Thoracic aorta (tissue), 2 donors: Measurements from ENCODE around the gene GK2. TPM values are rescaled to one million over a fixed set of nuclear protein-coding genes. Genes with fewer than 3 reads are reported as not detected.

Source experiments
- ATAC-seq: fragments of 150-250 bp; one replicate; pipeline ENCODE4 v1.8.0; 2017; ENCODE audit warnings: low read depth; ENCODE audit not compliant: insufficient number of reproducible peaks, low FRiP score
- DNase-seq: peaks from one replicate; pipeline ENCODE4 v3.0.0-alpha.2; 2020; ENCODE audit warnings: low spot score
- H3K27ac ChIP-seq, 2 donors: fragments of 200-600 bp; sonication (generic); 1 replicate in 1 of 2; 2 replicates in 1 of 2; pipeline ENCODE4 v1.5.1; 2016; ENCODE audit warnings: mild to moderate bottlenecking in 2 of 2, moderate library complexity in 2 of 2
- H3K27me3 ChIP-seq: fragments of 200-600 bp; sonication (generic); replicated peaks from 2 replicates; pipeline ENCODE4 v1.6.0; 2016; ENCODE audit warnings: mild to moderate bottlenecking; ENCODE audit not compliant: insufficient read depth
- H3K36me3 ChIP-seq: fragments of 200-600 bp; sonication (generic); one replicate; pipeline ENCODE4 v1.5.1; 2016
- H3K4me1 ChIP-seq, 2 donors: fragments of 200-600 bp; sonication (generic); 1 replicate in 1 of 2; 2 replicates in 1 of 2; pipeline versions ENCODE4 v1.5.1 to v1.6.0; 2016; ENCODE audit warnings: low read depth in 2 of 2, mild to moderate bottlenecking in 1 of 2; ENCODE audit not compliant: control insufficient read depth in 1 of 2
- H3K4me3 ChIP-seq: fragments of 200-600 bp; sonication (generic); 2 replicates; pipeline ENCODE4 v1.5.1; 2016; ENCODE audit warnings: mild to moderate bottlenecking
- H3K9me3 ChIP-seq: fragments of 200-600 bp; sonication (generic); 2 replicates; pipeline ENCODE4 v1.5.1; 2016
- total RNA-seq, 2 donors: library from RNA; depleted of rRNA; stranded (reverse); fragments of >200 nt; gene quantifications; one replicate each; pipeline versions ENCODE4 v1.1.0 to v1.2.3, GENCODE V29; 2016
- TF ChIP-seq, protein P1 (sequence below): fragments of 200-600 bp; sonication (generic); IDR thresholded peaks from one replicate; pipeline ENCODE4 v1.5.1; 2019; ENCODE audit warnings: antibody characterized with exemption

GK2 gene
- total RNA-seq, 2 donors from 2014 or later: not detected

DNA sequence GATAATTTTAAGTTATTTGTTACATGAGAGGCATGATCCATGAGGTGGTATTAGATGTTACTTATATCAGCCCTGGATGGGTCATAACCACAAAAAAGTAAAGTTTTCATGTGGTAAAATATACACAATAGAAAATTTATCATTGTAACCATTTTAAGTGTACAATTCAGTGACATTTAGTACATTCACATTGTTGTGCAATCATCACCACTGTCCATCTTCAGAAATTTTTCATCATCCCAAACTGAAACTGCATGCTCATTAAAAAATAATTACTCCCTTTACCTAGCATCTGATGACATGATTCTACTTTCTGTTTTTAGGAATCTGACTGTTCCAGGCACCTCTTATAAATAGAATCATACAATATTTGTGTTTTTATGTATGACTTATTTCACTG is 11.2 kb downstream of the GK2 start:
- no peak overlapping the region for H3K4me3 ChIP-seq
- H3K4me1 ChIP-seq: no peaks in the 10 kb centered on the region
- ATAC-seq (no peak), DNase-seq (no peak)
- no peaks in the 10 kb centered on the region for H3K36me3 ChIP-seq
- TF ChIP-seq, protein P1, sequence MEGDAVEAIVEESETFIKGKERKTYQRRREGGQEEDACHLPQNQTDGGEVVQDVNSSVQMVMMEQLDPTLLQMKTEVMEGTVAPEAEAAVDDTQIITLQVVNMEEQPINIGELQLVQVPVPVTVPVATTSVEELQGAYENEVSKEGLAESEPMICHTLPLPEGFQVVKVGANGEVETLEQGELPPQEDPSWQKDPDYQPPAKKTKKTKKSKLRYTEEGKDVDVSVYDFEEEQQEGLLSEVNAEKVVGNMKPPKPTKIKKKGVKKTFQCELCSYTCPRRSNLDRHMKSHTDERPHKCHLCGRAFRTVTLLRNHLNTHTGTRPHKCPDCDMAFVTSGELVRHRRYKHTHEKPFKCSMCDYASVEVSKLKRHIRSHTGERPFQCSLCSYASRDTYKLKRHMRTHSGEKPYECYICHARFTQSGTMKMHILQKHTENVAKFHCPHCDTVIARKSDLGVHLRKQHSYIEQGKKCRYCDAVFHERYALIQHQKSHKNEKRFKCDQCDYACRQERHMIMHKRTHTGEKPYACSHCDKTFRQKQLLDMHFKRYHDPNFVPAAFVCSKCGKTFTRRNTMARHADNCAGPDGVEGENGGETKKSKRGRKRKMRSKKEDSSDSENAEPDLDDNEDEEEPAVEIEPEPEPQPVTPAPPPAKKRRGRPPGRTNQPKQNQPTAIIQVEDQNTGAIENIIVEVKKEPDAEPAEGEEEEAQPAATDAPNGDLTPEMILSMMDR: no peak
- H3K27me3 ChIP-seq: no peaks in the 10 kb centered on the region
- no peak overlapping the region for H3K27ac ChIP-seq
- no peaks in the 10 kb centered on the region for H3K9me3 ChIP-seq

GRCh38 chr4:79395841-79396240 is 12.2 kb downstream of the GK2 start:
- no peak for ATAC-seq
- TF ChIP-seq, protein P1: no peak

GRCh38 chr4:79390890-79391289 is 17.1 kb downstream of the GK2 start:
- Histone ChIP-seq H3K4me1 (no peaks in the 10 kb centered on the region), H3K27me3 (no peaks in the 10 kb centered on the region), H3K4me3 (no peak overlapping the region), H3K9me3 (no peaks in the 10 kb centered on the region), H3K36me3 (no peaks in the 10 kb centered on the region), H3K27ac (no peak overlapping the region)
- no peak for ATAC-seq
- TF ChIP-seq, protein P1: no peak
- DNase-seq: no peak

More at GRCh38 chr4:79395841-79396240, 12.2 kb downstream of the GK2 start:
- no peaks in the 10 kb centered on the region for H3K9me3 ChIP-seq
- no peaks in the 10 kb centered on the region for H3K36me3 ChIP-seq
- no peak overlapping the region for H3K27ac ChIP-seq
- H3K4me1 ChIP-seq: no peaks in the 10 kb centered on the region
- no peaks in the 10 kb centered on the region for H3K27me3 ChIP-seq
- no peak for DNase-seq
- no peak overlapping the region for H3K4me3 ChIP-seq

DNA sequence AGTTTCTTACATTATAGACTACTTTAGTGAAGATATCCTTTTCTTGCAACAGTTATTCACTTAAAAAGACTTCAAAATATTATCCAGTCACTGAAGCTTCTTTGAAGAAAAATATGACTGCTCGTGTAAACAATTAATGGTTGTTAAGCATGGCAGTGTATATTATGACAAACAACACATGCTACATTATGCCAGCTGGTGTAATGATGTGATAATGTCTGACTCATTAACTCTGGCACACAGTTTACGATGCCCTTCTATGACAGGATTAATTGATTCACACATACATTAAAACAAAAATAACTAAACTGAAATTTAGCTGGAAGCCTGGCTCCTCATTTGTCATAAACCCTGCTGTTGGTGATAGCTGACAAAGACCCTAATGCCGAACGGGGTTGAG is 22.4 kb downstream of the GK2 start:
- DNase-seq (no peak), ATAC-seq (no peak)
- no peak overlapping the region for H3K4me3 ChIP-seq
- H3K4me1 ChIP-seq: no peaks in the 10 kb centered on the region
- no peak overlapping the region for H3K27ac ChIP-seq
- H3K9me3 ChIP-seq: no peaks in the 10 kb centered on the region
- TF ChIP-seq, protein P1: no peak
- no peaks in the 10 kb centered on the region for H3K27me3 ChIP-seq
- H3K36me3 ChIP-seq: no peaks in the 10 kb centered on the region

DNA sequence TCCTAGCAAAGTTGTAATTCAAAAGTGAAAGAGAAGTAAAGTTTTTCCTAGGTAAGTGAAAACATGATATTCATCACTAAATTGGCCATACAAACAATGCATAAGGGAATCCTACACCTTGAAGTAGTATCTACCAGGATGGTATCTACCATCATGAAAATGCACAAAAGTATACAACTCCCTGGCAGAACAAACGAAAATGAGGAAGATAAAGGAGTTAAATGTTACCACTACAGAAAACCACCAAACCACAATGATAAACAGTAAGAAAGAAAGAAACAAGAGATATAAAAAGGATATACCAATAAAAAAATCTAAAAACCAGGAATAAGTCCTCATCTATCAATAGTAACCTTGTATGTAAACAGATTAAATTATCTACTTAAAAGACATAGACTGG is 26.9 kb downstream of the GK2 start:
- ATAC-seq (no peak), DNase-seq (no peak)
- Histone ChIP-seq H3K4me3 (no peak overlapping the region), H3K27me3 (no peaks in the 10 kb centered on the region), H3K4me1 (no peaks in the 10 kb centered on the region), H3K27ac (no peak overlapping the region), H3K36me3 (no peaks in the 10 kb centered on the region), H3K9me3 (no peaks in the 10 kb centered on the region)
- TF ChIP-seq, protein P1: no peak
